Fibroblast of lung (primary cell): Measurements from ENCODE around the gene PTPRA. TPM values are rescaled to one million over a fixed set of nuclear protein-coding genes. Genes with fewer than 3 reads are reported as not detected.
A peak's percentile ranks its signal among the peaks of the same experiment; 100 is the strongest.

Experiments used
- DNase-seq, 2 donors: peaks; one replicate each; pipeline versions ENCODE4 v3.0.0 to v3.0.0-alpha.2; 2010; ENCODE audit warnings: low read depth in 2 of 2
- H2AFZ ChIP-seq: 2 replicates; pipeline ENCODE4 v1.5.1; 2012; ENCODE audit warnings: low read length, control low read depth, inconsistent platforms
- H3K27ac ChIP-seq: 2 replicates; pipeline ENCODE4 v1.5.1; 2011; ENCODE audit warnings: low read length, control low read depth; ENCODE audit not compliant: insufficient read depth
- H3K27me3 ChIP-seq: 2 replicates; pipeline ENCODE4 v1.5.1; 2011; ENCODE audit warnings: mild to moderate bottlenecking, low read length; ENCODE audit not compliant: control insufficient read depth, insufficient read depth
- H3K36me3 ChIP-seq: 2 replicates; pipeline ENCODE4 v1.5.1; 2011; ENCODE audit warnings: low read length; ENCODE audit not compliant: control insufficient read depth, insufficient read depth
- H3K4me1 ChIP-seq: 2 replicates; pipeline ENCODE4 v1.5.1; 2011; ENCODE audit warnings: low read length; ENCODE audit not compliant: control insufficient read depth, insufficient read depth; ENCODE audit errors: extremely low read depth
- H3K4me2 ChIP-seq: 2 replicates; pipeline ENCODE4 v1.5.1; 2011; ENCODE audit warnings: low read length, control low read depth; ENCODE audit not compliant: insufficient read depth; ENCODE audit errors: extremely low read depth
- H3K4me3 ChIP-seq, 4 experiments: fragments of 200-600 bp in 1 of 4; sonication (generic) in 1 of 4; replicated peaks in 1 of 4; 2 replicates each; pipeline ENCODE4 v1.5.1; 2011 to 2016; ENCODE audit warnings: low read length in 4 of 4, low read depth in 3 of 4, mild to moderate bottlenecking in 3 of 4, control low read depth in 2 of 4, inconsistent platforms in 1 of 4, mixed read lengths in 1 of 4; ENCODE audit not compliant: insufficient read depth in 1 of 4; ENCODE audit errors: control extremely low read depth in 1 of 4
- H3K79me2 ChIP-seq: 2 replicates; pipeline ENCODE4 v1.5.1; 2012; ENCODE audit warnings: mild to moderate bottlenecking, low read length, inconsistent platforms; ENCODE audit not compliant: control insufficient read depth, insufficient read depth
- H3K9ac ChIP-seq: 2 replicates; pipeline ENCODE4 v1.5.1; 2011; ENCODE audit warnings: mild to moderate bottlenecking, low read length, control low read depth; ENCODE audit not compliant: insufficient read depth
- H3K9me3 ChIP-seq: 2 replicates; pipeline ENCODE4 v1.5.1; 2012; ENCODE audit warnings: low read depth, low read length; ENCODE audit not compliant: control insufficient read depth, insufficient read depth
- H4K20me1 ChIP-seq: 2 replicates; pipeline ENCODE4 v1.5.1; 2011; ENCODE audit warnings: low read length; ENCODE audit not compliant: control insufficient read depth, insufficient read depth; ENCODE audit errors: extremely low read depth
- EZH2 ChIP-seq: IDR thresholded peaks from 2 replicates; pipeline ENCODE4 v1.5.1; 2012; ENCODE audit warnings: low read length, control low read depth, mild to moderate bottlenecking; ENCODE audit errors: missing control alignments
- polyA plus RNA-seq, 2 donors: library from polyadenylated mRNA; depleted of rRNA in 1 of 2; stranded (reverse) in 1 of 2; unstranded in 1 of 2; fragments of >200 nt; gene quantifications; 2 replicates each; pipeline ENCODE4 v1.2.1, GENCODE V29; 2011 to 2012; ENCODE audit warnings: missing spikeins in 1 of 2
- total RNA-seq: library from RNA; depleted of rRNA; stranded (reverse); fragments of >200 nt; gene quantifications from 2 replicates; pipeline ENCODE4 v1.2.1, GENCODE V29; 2014
- TF ChIP-seq, protein P1 (sequence below), 2 donors: IDR thresholded peaks in 1 of 2; conservative IDR thresholded peaks in 1 of 2; 1 replicate in 1 of 2; 2 replicates in 1 of 2; pipeline ENCODE4 v1.5.1; 2011 to 2012; ENCODE audit warnings: low read length in 2 of 2, control low read depth in 1 of 2, inconsistent platforms in 1 of 2, low read depth in 1 of 2, mild to moderate bottlenecking in 1 of 2

Gene PTPRA
- total and polyA plus RNA-seq, 2 donors (not counting 1 experiment from before 2014, with no cell fraction given), result 27.9 to 127 TPM

DNA sequence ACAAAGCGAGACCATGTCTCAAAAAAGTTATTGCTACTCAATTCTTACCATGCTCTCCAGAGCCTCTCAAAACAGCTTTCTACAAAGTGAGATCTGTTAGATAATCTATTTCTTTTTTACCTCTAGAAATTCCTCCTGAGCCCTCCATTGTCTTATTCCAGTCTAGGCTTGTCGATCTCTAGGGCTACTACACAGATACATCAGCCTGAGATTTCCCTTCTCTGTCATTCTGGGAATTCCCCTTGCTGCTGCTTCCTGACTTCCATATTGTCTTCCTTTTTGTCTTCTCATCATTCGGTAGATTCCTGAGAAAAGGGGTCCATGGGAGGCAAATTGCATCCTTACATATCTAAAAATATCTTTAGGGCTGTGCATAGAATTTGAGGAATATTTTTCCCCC lies 94.6 kb downstream of the PTPRA start:
- Histone ChIP-seq H3K9ac (no peak overlapping the region), H2AFZ (no peak overlapping the region), H3K4me3 (no peak overlapping the region), H3K27me3 (no peaks in the 10 kb centered on the region), H3K4me1 (no peaks in the 10 kb centered on the region), H3K4me2 (no peak overlapping the region), H3K79me2 (no peaks in the 10 kb centered on the region), H3K9me3 (no peaks in the 10 kb centered on the region), H3K27ac (no peak overlapping the region), H4K20me1 (no peaks in the 10 kb centered on the region), H3K36me3 (no peaks in the 10 kb centered on the region)
- no peak for DNase-seq
- TF ChIP-seq, protein P1, sequence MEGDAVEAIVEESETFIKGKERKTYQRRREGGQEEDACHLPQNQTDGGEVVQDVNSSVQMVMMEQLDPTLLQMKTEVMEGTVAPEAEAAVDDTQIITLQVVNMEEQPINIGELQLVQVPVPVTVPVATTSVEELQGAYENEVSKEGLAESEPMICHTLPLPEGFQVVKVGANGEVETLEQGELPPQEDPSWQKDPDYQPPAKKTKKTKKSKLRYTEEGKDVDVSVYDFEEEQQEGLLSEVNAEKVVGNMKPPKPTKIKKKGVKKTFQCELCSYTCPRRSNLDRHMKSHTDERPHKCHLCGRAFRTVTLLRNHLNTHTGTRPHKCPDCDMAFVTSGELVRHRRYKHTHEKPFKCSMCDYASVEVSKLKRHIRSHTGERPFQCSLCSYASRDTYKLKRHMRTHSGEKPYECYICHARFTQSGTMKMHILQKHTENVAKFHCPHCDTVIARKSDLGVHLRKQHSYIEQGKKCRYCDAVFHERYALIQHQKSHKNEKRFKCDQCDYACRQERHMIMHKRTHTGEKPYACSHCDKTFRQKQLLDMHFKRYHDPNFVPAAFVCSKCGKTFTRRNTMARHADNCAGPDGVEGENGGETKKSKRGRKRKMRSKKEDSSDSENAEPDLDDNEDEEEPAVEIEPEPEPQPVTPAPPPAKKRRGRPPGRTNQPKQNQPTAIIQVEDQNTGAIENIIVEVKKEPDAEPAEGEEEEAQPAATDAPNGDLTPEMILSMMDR (conservative IDR thresholded peaks at IDR 0.05 in 1 of 2, IDR thresholded peaks at IDR 0.05 in 1 of 2; ENCODE audit: low read depth in 1 of 2, low read length in 2 of 2), result no peak
- TF ChIP-seq EZH2, result no peak

DNA sequence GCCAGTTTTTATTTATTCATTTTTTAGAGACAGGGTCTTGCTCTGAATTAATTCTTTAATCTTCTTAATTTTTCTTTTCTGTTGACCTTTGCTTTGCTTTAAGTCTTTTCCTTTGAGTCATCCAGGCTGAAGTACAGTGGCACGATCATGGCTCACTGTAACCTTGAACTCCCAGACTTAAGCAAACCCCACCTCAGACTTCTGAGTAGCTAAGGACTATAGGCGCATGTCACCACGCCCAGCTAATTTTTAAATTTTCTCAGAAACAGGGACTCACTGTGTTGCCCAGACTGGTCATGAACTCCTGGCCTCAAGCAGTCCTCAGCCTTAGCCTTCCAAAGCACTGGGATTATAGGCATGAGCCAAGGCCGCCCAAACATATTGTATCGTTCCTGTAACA lies 98.8 kb downstream of the PTPRA start:
- Histone ChIP-seq H3K36me3 (no peaks in the 10 kb centered on the region), H3K4me3 (no peak overlapping the region), H2AFZ (no peak overlapping the region), H3K9me3 (no peaks in the 10 kb centered on the region), H3K4me2 (no peak overlapping the region), H4K20me1 (no peaks in the 10 kb centered on the region), H3K9ac (no peak overlapping the region), H3K79me2 (no peaks in the 10 kb centered on the region), H3K4me1 (no peaks in the 10 kb centered on the region), H3K27ac (no peak overlapping the region), H3K27me3 (no peaks in the 10 kb centered on the region)
- TF ChIP-seq, protein P1 (conservative IDR thresholded peaks at IDR 0.05 in 1 of 2, IDR thresholded peaks at IDR 0.05 in 1 of 2; ENCODE audit: low read depth in 1 of 2, low read length in 2 of 2), result no peak
- no peak for TF ChIP-seq EZH2
- peak in 1 of 2 donors; percentile 14 for DNase-seq

DNA sequence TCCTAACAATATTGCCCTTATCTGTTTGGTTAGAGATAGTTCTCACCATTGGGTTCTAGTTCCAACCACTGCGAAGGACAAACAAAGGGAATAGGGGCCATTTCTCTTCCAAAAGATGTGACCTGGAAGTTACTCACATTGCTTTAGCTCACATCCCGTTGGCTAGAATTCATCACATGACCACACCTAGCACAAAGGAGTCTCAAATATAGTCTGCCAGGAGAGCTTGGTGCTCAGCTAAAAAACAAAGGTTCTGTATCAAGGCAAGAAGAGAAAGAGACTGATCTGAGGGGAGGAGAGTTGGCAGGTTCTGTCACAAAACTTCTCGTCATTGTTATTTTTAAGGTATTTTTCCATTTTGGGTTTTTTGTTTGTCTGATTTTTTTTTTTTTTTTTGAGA lies 100.3 kb downstream of the PTPRA start:
- Histone ChIP-seq H4K20me1 (no peaks in the 10 kb centered on the region), H3K4me3 (no peak overlapping the region), H3K4me1 (no peaks in the 10 kb centered on the region), H3K9ac (no peak overlapping the region), H2AFZ (no peak overlapping the region), H3K27ac (no peak overlapping the region), H3K4me2 (no peak overlapping the region), H3K36me3 (no peaks in the 10 kb centered on the region), H3K27me3 (no peaks in the 10 kb centered on the region), H3K79me2 (no peaks in the 10 kb centered on the region), H3K9me3 (no peaks in the 10 kb centered on the region)
- TF ChIP-seq, protein P1 (conservative IDR thresholded peaks at IDR 0.05 in 1 of 2, IDR thresholded peaks at IDR 0.05 in 1 of 2; ENCODE audit: low read depth in 1 of 2, low read length in 2 of 2), result no peak
- no peak for TF ChIP-seq EZH2
- DNase-seq, result no peak
